MM.1S (cell line): ENCODE results near the gene SYNGR2.
"Not testable (repeated sequence)": the region's sequence is repeated elsewhere in the genome, so short reads cannot be mapped to it uniquely, and the experiment has no call there.

Source experiments
- DNase-seq: peaks from one replicate; pipeline ENCODE4 v3.0.0-alpha.2; 2015
- H2AFZ ChIP-seq: fragments of 300-600 bp; sonication (generic); 2 replicates; pipeline ENCODE4 v1.6.0; 2016; ENCODE audit warnings: antibody characterized with exemption, low read length
- H3F3A ChIP-seq: fragments of 300-600 bp; sonication (generic); 2 replicates; pipeline ENCODE4 v1.6.1; 2016; ENCODE audit warnings: mild to moderate bottlenecking, antibody characterized with exemption, low read length, moderate library complexity, mixed read lengths; ENCODE audit not compliant: insufficient read depth
- H3K27ac ChIP-seq: fragments of 300-600 bp; sonication (generic); 2 replicates; pipeline ENCODE4 v1.5.1; 2016; ENCODE audit warnings: mild to moderate bottlenecking, low read length
- H3K27me3 ChIP-seq: fragments of 300-600 bp; sonication (generic); replicated peaks from 2 replicates; pipeline ENCODE4 v1.6.0; 2016; ENCODE audit warnings: low read length; ENCODE audit not compliant: insufficient read depth
- H3K36me3 ChIP-seq: fragments of 300-600 bp; sonication (generic); replicated peaks from 2 replicates; pipeline ENCODE4 v1.6.1; 2016; ENCODE audit warnings: mild to moderate bottlenecking, low read length, mixed read lengths; ENCODE audit not compliant: insufficient read depth
- H3K4me1 ChIP-seq: fragments of 300-600 bp; sonication (generic); 2 replicates; pipeline ENCODE4 v1.6.1; 2016; ENCODE audit warnings: low read length, mixed read lengths
- H3K4me2 ChIP-seq: fragments of 300-600 bp; sonication (generic); 2 replicates; pipeline ENCODE4 v1.6.0; 2016; ENCODE audit warnings: low read depth, low read length
- H3K4me3 ChIP-seq: fragments of 300-600 bp; sonication (generic); 2 replicates; pipeline ENCODE4 v1.5.1; 2016; ENCODE audit warnings: low read length, mixed read lengths
- H3K79me2 ChIP-seq: fragments of 300-600 bp; sonication (generic); 2 replicates; pipeline ENCODE4 v1.6.1; 2016; ENCODE audit warnings: mixed run types, low read length, mixed read lengths
- H3K9ac ChIP-seq: fragments of 300-600 bp; sonication (generic); 2 replicates; pipeline ENCODE4 v1.6.1; 2016; ENCODE audit warnings: low read length, mixed read lengths
- H3K9me2 ChIP-seq: fragments of 300-600 bp; sonication (generic); replicated peaks from 2 replicates; pipeline ENCODE4 v1.6.1; 2016; ENCODE audit warnings: mild to moderate bottlenecking, low read length, mixed read lengths; ENCODE audit not compliant: insufficient read depth
- H3K9me3 ChIP-seq: fragments of 300-600 bp; sonication (generic); replicated peaks from 2 replicates; pipeline ENCODE4 v1.6.1; 2016; ENCODE audit warnings: mild to moderate bottlenecking, low read length, mixed read lengths; ENCODE audit not compliant: insufficient read depth
- H4K20me1 ChIP-seq: fragments of 300-600 bp; sonication (generic); 2 replicates; pipeline ENCODE4 v1.6.1; 2016; ENCODE audit warnings: mild to moderate bottlenecking, low read length, moderate library complexity, mixed read lengths; ENCODE audit not compliant: insufficient read depth
- CTCF ChIP-seq: fragments of 300-600 bp; sonication (generic); IDR thresholded peaks from 2 replicates; pipeline ENCODE4 v1.5.1; 2016; ENCODE audit warnings: antibody characterized with exemption, low read length, mixed read lengths
- EZH2 ChIP-seq: fragments of 300-600 bp; sonication (generic); optimal IDR thresholded peaks from 2 replicates; pipeline ENCODE3; 2017; ENCODE audit warnings: low read depth, mild to moderate bottlenecking, antibody characterized with exemption, low read length, mixed read lengths
- EZH2phosphoT487 ChIP-seq: fragments of 300-600 bp; sonication (generic); IDR thresholded peaks from 2 replicates; pipeline ENCODE4 v1.6.1; 2018; ENCODE audit warnings: antibody characterized with exemption, low read length

SYNGR2 gene

GRCh38 chr17:78168903-78169793, 767 bp downstream of the SYNGR2 start:
- Histone ChIP-seq H3K27me3 (no peaks in the 10 kb centered on the region), H3K9me3 (no peaks in the 10 kb centered on the region), H2AFZ (no peak overlapping the region), H3K4me3 (peak overlapping the region; percentile 81), H3K36me3 (no peaks in the 10 kb centered on the region), H3K27ac (peak overlapping the region; percentile 82), H4K20me1 (no peaks in the 10 kb centered on the region), H3K4me2 (peak overlapping the region; percentile 98), H3K4me1 (peaks cover 52% of the 10 kb centered on the region), H3K79me2 (peaks cover 36% of the 10 kb centered on the region), H3K9me2 (no peaks in the 10 kb centered on the region), H3K9ac (peak overlapping the region; percentile 93), H3F3A (peaks cover 50% of the 10 kb centered on the region)
- TF ChIP-seq EZH2 (no peak), CTCF (no peak), EZH2phosphoT487 (no peak)
- DNase-seq: peak; percentile 63

GRCh38 chr17:78170692-78171590, 2.6 kb downstream of the SYNGR2 start:
- peaks cover 62% of the 10 kb centered on the region for H3F3A ChIP-seq
- peak overlapping the region; percentile 14; the same call in 1 of the 2 replicates for H3K9ac ChIP-seq
- H3K27me3 ChIP-seq: no peaks in the 10 kb centered on the region
- no peak for TF ChIP-seq CTCF
- no peak for TF ChIP-seq EZH2phosphoT487
- no peak for TF ChIP-seq EZH2
- H2AFZ ChIP-seq: no peak overlapping the region
- peak overlapping the region; percentile 99; the same call in 1 of the 2 replicates for H3K27ac ChIP-seq
- peak overlapping the region; percentile 11; the same call in 1 of the 2 replicates for H3K4me3 ChIP-seq
- H3K36me3 ChIP-seq: no peaks in the 10 kb centered on the region
- peaks cover 36% of the 10 kb centered on the region for H3K79me2 ChIP-seq
- no peaks in the 10 kb centered on the region for H3K9me2 ChIP-seq
- peaks cover 65% of the 10 kb centered on the region for H3K4me1 ChIP-seq
- DNase-seq: no peak
- no peaks in the 10 kb centered on the region for H4K20me1 ChIP-seq
- H3K9me3 ChIP-seq: no peaks in the 10 kb centered on the region
- H3K4me2 ChIP-seq: peak overlapping the region; percentile 98

- Histone ChIP-seq H3K9ac (peak overlapping the region; percentile 75; the same call in 1 of the 2 replicates), H3K4me3 (peak overlapping the region; percentile 23; the same call in 1 of the 2 replicates), H3K4me2 (peak overlapping the region; percentile 98), H3F3A (peaks cover 68% of the 10 kb centered on the region), H3K4me1 (peaks cover 65% of the 10 kb centered on the region), H3K27ac (peak overlapping the region; percentile 99), H3K79me2 (peaks cover 42% of the 10 kb centered on the region)
- H3K9me3 ChIP-seq, H3K27me3 ChIP-seq, H3K9me2 ChIP-seq, H2AFZ ChIP-seq, H3K36me3 ChIP-seq, H4K20me1 ChIP-seq: not testable (repeated sequence)
- DNase-seq: peak; percentile 25
These were observed 3.3 kb downstream of the SYNGR2 start for GRCh38 chr17:78171591-78172248.
